HG03196 (cell line): ENCODE data around the gene ATP11B.
"Not testable (repeated sequence)": the region's sequence is repeated elsewhere in the genome, so short reads cannot be mapped to it uniquely, and the experiment has no call there.

Experiments used
- ATAC-seq: cut with Tn5 transposase; IDR thresholded peaks from one replicate; pipeline ENCODE4 v1.9.1; 2021; ENCODE audit not compliant: unreplicated experiment

ATP11B gene

DNA sequence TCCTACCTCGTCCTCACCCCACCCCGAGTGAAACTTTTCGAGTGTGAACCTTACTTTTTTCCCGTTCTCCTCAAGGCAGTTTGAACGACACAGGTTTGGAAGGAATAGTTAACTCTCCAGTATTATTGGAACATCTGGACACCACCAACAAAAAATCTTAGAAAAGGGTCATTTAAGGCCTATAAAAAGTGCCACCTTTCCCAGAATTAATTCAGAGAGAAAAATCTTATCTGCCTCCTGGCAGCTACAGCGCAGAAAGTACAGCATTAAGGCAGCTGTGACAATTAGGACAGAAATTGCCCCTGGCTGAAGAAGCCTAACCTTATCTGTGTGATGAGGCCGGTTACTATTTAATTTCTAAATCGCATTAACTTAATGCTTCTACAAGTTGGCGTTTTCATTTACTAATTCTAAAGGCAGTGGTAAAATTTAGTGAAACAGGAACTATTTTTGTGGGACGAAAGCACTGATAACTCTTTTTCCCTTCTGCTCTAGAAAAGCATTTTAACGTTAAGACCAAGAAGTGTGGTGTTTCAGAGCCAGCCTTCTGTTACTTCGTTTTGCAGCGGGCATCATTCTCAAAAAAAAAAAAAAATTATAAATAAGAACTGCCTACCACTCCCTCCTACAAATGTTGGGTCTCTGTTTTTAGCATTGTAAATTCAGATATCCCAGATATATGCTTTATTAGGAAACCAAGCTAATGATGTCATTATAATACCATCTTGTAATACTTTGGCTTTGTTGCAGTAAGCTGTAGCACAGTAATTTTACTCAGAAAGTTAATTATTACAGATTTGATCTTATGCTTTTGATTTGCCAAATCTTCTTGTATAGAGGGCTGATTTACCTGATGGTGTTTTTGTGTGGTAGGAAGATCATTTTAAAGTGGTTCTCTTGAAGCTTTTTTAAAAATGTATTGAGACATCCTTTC lies 1.4 kb downstream of the ATP11B start:
- no peak for ATAC-seq

- no peak for ATAC-seq
These were observed 2.1 kb downstream of the ATP11B start for GRCh38 chr3:182795389-182795782.

- no peak for ATAC-seq
These were observed 3.0 kb downstream of the ATP11B start for GRCh38 chr3:182796310-182796709.

- no peak for ATAC-seq
These were observed 4.6 kb downstream of the ATP11B start for GRCh38 chr3:182797876-182798275.

- not testable (repeated sequence) for ATAC-seq
These were observed 5.8 kb downstream of the ATP11B start for GRCh38 chr3:182799143-182799542.

DNA sequence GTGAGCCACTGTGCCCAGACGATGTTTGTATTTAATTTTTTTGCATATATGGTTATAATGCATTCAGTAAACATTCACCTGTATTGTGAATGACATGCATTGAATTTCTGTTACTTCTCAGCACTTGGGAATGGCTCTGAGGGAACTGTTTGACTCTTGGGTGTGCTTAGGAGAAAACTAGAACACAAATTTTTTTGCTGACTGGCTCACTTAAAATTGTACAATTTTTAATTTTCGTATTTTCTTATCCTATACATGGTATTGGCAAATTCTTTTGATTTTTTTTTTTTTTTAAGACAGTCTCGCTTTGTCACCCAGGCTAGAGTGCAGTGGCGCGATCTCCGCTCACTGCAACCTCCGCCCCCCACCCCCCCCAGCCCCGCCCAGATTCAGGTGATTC lies 7.2 kb downstream of the ATP11B start:
- no peak for ATAC-seq

GRCh38 chr3:182802413-182803390 lies 9.4 kb downstream of the ATP11B start:
- no peak for ATAC-seq

GRCh38 chr3:182803596-182803995 lies 10.3 kb downstream of the ATP11B start:
- ATAC-seq, result no peak

DNA sequence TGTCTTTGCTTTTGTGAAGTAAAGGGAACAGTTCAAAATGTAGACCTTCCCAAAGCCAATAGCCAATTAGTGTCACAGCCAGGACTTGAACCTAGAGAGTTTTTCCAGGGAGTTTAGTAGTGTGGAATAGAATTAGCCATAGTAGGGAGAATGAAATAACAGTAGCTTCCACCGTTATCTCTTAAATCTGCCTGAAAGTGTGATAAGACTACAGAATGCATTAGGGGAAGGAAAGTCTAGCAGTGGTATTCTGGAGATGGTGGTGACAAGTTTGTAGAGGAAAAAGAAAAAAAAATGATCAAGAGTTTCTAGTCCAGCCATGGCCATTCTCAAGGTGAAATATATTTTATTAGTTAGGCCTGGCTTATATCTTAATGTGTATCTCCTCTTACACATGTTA lies 13.8 kb downstream of the ATP11B start:
- no peak for ATAC-seq

DNA sequence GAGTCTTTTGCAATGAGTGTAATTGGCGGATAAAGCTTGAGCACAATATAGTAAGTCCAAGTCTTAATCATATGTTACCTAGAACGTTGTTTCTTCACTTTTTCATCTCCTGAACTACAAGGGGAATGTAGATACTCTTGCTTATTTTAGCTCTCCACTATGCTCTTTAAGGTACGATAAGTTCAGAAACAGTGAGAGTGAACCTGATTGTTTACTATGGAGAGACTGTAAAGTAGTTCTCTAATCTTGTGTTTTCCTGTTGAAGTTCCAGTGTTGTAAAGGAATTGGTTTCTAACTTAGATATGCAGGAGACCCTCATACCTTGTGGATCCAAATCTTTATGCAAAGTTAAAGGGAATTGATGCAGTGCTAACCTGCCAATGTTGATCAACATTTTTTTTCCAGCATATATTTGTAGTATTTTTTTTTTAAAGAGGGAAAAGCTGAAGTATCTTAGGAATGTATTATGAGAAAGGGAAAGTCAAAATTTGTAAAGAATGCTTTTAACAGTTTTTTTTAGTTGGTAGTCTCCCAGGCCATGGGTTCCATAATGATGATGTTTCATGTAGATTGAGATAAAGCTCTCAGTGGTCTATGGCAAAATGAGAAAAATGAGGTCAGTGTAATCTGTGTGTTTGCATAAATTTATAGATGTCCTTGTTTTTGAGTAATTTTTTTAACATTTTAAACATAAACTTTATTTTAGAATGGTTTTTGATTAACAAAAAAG lies 14.9 kb downstream of the ATP11B start:
- no peak for ATAC-seq

- no peak for ATAC-seq
These were observed 16.2 kb downstream of the ATP11B start for GRCh38 chr3:182809531-182809930.

- ATAC-seq, result no peak
These were observed 17.4 kb downstream of the ATP11B start for GRCh38 chr3:182810574-182811268.

DNA sequence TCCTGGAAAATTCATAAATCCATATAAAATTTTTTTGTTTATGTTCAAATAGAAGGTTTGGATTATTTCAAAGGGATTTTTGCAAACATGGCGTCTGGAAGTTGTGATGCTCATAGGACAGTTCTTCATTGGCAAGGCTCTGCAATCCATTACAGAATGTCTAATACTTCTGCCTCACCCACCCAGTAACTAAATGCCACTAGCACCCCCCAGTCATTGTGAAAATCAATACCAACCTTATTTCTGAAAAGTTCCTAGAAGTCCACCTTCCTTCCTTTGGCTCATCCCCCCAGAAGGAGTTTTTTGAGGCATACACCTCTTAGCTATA lies 17.9 kb downstream of the ATP11B start:
- no peak for ATAC-seq

GRCh38 chr3:182812123-182812522 lies 18.8 kb downstream of the ATP11B start:
- no peak for ATAC-seq

DNA sequence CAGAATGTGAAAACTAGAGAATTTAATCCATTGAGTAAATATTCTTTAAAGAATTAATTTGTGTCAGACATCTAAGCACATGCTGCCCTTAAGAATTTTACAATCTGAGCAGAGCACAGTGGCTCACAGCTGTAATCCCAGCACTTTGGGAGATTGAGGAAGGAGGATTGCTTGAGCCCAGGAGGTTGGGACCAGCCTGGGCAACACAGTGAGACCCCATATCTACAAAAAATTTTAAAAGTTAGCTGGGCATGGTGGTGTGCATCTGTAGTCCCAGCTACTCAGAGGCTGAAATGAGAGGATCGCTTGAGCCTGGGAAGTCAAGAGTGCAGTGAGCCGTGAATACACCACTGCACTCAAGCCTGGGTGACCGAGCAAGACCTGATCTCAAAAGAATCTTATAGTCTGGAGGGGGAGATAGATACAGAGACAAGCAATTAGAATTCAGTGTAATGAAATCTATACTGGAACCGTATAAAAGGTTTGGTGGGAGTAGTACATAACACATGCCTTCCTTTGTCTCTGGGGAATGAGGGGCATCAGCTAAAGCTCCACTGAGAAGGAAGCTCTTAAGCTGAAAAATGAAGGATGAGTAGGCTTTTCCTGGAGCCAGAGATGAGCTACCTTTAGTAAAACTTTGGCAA lies 21.2 kb downstream of the ATP11B start:
- no peak for ATAC-seq

DNA sequence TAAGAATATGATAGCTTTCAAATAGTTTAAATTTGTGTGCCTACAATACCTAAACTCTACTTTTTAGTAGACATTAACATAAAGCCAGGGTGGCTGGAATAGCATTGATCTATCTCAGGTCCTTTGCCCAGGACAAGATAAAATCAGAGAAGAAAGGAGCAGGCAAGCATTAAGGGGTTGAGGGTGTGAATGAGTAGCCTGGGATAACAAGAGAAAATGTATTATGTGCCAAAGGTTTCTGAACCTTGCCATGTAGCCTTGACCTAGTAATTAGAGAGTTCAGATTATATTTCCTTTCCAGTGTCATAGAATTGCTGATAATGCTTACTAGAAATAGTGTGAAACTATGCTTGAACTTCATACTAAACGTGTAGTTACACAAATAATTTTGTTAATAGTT lies 22.9 kb downstream of the ATP11B start:
- ATAC-seq, result no peak

GRCh38 chr3:182818296-182818978 lies 25.1 kb downstream of the ATP11B start:
- no peak for ATAC-seq

- ATAC-seq, result no peak
These were observed 28.1 kb downstream of the ATP11B start for GRCh38 chr3:182821221-182821981.

- ATAC-seq, result not testable (repeated sequence)
These were observed 29.0 kb downstream of the ATP11B start for GRCh38 chr3:182822260-182822659.
